ENCODE measurements around the gene NEUROD4. TPM values are rescaled to one million over a fixed set of nuclear protein-coding genes. Genes with fewer than 3 reads are reported as not detected.
A peak's percentile ranks its signal among the peaks of the same experiment; 100 is the strongest.

The NEUROD4 gene
- total RNA-seq, 2 donors from 2014 or later: not detected

GRCh38 chr12:55051197-55051947, 31.6 kb downstream of the NEUROD4 start:
- H3K36me3 Mint-ChIP-seq (ENCODE audit: insufficient read depth in 2 of 2): no peaks in the 10 kb centered on the region
- H3K4me3 Mint-ChIP-seq: no peak overlapping the region
- peaks cover 6% of the 10 kb centered on the region for H3K27me3 Mint-ChIP-seq (ENCODE audit: low read depth)
- ATAC-seq (replicated peaks in 1 of 2) (no peak), DNase-seq (no peak)
- no peaks in the 10 kb centered on the region for H3K9me3 Mint-ChIP-seq
- no peak overlapping the region for H3K27ac Mint-ChIP-seq
- no peaks in the 10 kb centered on the region for H3K4me1 Mint-ChIP-seq (ENCODE audit: low read depth)

- Mint-ChIP-seq H3K27me3 (ENCODE audit: low read depth) (peaks cover 11% of the 10 kb centered on the region), H3K9me3 (no peaks in the 10 kb centered on the region), H3K27ac (no peak overlapping the region), H3K4me3 (no peak overlapping the region), H3K4me1 (ENCODE audit: low read depth) (peaks cover 19% of the 10 kb centered on the region), H3K36me3 (ENCODE audit: insufficient read depth in 2 of 2) (no peaks in the 10 kb centered on the region)
- DNase-seq (no peak), ATAC-seq (replicated peaks in 1 of 2) (no peak)
These were observed 37.7 kb downstream of the NEUROD4 start for GRCh38 chr12:55057481-55057880.

DNA sequence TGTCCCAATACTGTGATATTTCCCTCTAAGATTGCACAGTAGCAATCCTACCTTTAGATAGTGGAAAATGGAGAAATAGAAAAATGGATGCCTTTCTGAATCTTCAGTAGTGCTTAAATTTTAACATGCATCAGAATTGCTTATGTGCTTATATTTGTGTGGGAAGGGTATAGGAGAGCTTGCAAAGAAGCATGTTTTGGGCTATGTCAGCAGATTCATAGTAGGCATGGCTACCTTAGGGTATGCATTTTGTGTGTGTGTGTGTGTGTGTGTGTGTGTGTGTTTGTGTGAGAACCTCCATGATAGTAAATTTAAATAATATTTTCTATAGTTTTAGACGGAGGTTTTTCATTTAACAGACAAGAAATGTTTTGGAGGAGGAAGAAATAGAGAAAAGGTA, 38.3 kb downstream of the NEUROD4 start:
- Mint-ChIP-seq H3K27me3 (ENCODE audit: low read depth) (peaks cover 11% of the 10 kb centered on the region), H3K36me3 (ENCODE audit: insufficient read depth in 2 of 2) (no peaks in the 10 kb centered on the region), H3K27ac (no peak overlapping the region), H3K4me1 (ENCODE audit: low read depth) (peaks cover 19% of the 10 kb centered on the region), H3K4me3 (no peak overlapping the region), H3K9me3 (no peaks in the 10 kb centered on the region)
- no peak for ATAC-seq (replicated peaks in 1 of 2)
- DNase-seq: no peak

DNA sequence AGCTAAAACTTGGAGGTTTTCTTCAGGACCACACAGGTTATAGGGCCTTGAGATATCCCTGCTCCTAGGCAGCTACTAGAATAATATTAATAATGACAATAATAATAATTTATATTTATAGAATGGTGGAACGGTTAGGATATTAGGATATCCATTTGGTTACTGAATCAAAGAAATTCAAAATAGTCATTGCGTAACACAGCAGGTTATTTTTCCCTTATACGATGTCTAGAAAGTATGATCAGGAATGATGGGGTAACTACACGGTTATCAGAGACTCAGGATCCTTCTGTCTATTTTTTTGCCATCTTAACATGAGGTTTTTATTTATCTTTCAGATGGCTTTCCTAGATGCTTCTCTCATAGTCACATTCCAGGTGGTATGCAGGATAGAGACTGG, 39.0 kb downstream of the NEUROD4 start:
- Mint-ChIP-seq H3K4me3 (no peak overlapping the region), H3K4me1 (ENCODE audit: low read depth) (peaks cover 19% of the 10 kb centered on the region), H3K9me3 (no peaks in the 10 kb centered on the region), H3K27me3 (ENCODE audit: low read depth) (peaks cover 11% of the 10 kb centered on the region), H3K36me3 (ENCODE audit: insufficient read depth in 2 of 2) (no peaks in the 10 kb centered on the region), H3K27ac (no peak overlapping the region)
- ATAC-seq (replicated peaks in 1 of 2): no peak
- DNase-seq: no peak

GRCh38 chr12:55060470-55060869, 40.7 kb downstream of the NEUROD4 start:
- H3K9me3 Mint-ChIP-seq: no peaks in the 10 kb centered on the region
- peaks cover 11% of the 10 kb centered on the region for H3K27me3 Mint-ChIP-seq (ENCODE audit: low read depth)
- H3K4me1 Mint-ChIP-seq (ENCODE audit: low read depth): peaks cover 19% of the 10 kb centered on the region
- H3K4me3 Mint-ChIP-seq: no peak overlapping the region
- ATAC-seq (replicated peaks in 1 of 2) (peak; percentile 100), DNase-seq (peak; percentile 51 to 64)
- no peaks in the 10 kb centered on the region for H3K36me3 Mint-ChIP-seq (ENCODE audit: insufficient read depth in 2 of 2)
- no peak overlapping the region for H3K27ac Mint-ChIP-seq

GRCh38 chr12:55061024-55061423, 41.2 kb downstream of the NEUROD4 start:
- no peak overlapping the region for H3K4me3 Mint-ChIP-seq
- H3K27me3 Mint-ChIP-seq (ENCODE audit: low read depth): peaks cover 9% of the 10 kb centered on the region
- DNase-seq (no peak), ATAC-seq (replicated peaks in 1 of 2) (no peak)
- H3K27ac Mint-ChIP-seq: peak overlapping the region; percentile 2
- H3K36me3 Mint-ChIP-seq (ENCODE audit: insufficient read depth in 2 of 2): no peaks in the 10 kb centered on the region
- no peaks in the 10 kb centered on the region for H3K9me3 Mint-ChIP-seq
- peaks cover 19% of the 10 kb centered on the region for H3K4me1 Mint-ChIP-seq (ENCODE audit: low read depth)

DNA sequence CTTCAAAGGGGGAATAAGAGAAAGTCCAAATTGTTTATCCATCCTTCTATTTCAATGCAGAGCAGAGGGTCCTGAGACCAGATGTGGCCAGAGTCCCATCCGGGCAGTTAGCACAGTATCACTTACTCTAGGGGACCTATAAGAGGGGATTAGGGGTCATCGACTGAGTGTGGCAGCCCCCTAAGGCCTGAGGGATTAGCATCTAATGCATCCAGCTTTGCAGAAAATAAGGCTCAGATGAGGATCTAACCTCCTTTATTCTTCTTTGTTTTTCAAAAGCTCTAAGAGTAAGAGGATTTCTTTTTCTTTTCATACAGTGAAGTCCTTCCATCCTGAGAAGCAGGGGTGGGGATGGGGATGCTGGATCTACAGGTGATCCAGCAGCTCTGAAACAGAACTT, 43.5 kb downstream of the NEUROD4 start:
- Mint-ChIP-seq H3K27ac (no peak overlapping the region), H3K4me3 (no peak overlapping the region), H3K36me3 (ENCODE audit: insufficient read depth in 2 of 2) (no peaks in the 10 kb centered on the region), H3K9me3 (no peaks in the 10 kb centered on the region), H3K4me1 (ENCODE audit: low read depth) (peaks cover 19% of the 10 kb centered on the region), H3K27me3 (ENCODE audit: low read depth) (peaks cover 5% of the 10 kb centered on the region)
- no peak for ATAC-seq (replicated peaks in 1 of 2)
- no peak for DNase-seq

DNA sequence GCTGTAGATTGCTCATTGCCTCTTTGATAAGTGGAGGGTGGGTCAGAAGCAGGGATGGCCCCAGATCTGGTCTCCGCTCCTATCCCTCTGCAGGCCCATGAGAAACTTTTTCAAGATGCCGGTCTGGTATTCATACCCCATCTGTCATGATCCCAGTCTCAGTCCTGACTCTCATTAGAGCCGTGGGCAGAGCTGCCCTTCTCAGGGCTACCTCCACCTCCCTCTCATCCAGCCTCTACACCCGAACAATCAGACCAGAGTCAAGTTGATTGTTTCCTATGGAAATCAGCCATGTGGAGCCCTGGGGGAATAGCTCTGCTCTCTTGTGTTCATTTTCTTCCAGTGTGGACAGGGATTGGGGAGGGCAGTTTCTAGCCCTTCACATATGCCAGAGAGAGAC, 45.8 kb downstream of the NEUROD4 start:
- Mint-ChIP-seq H3K9me3 (no peaks in the 10 kb centered on the region), H3K27ac (no peak overlapping the region), H3K4me1 (ENCODE audit: low read depth) (peaks cover 7% of the 10 kb centered on the region), H3K36me3 (ENCODE audit: insufficient read depth in 2 of 2) (no peaks in the 10 kb centered on the region), H3K27me3 (ENCODE audit: low read depth) (peaks cover 5% of the 10 kb centered on the region), H3K4me3 (no peak overlapping the region)
- ATAC-seq (replicated peaks in 1 of 2) (no peak), DNase-seq (no peak)

GRCh38 chr12:55067701-55068100, 47.9 kb downstream of the NEUROD4 start:
- ATAC-seq (replicated peaks in 1 of 2): no peak
- no peak overlapping the region for H3K4me3 Mint-ChIP-seq
- no peaks in the 10 kb centered on the region for H3K9me3 Mint-ChIP-seq
- H3K4me1 Mint-ChIP-seq (ENCODE audit: low read depth): peaks cover 9% of the 10 kb centered on the region
- H3K27ac Mint-ChIP-seq: no peak overlapping the region
- H3K27me3 Mint-ChIP-seq (ENCODE audit: low read depth): no peaks in the 10 kb centered on the region
- H3K36me3 Mint-ChIP-seq (ENCODE audit: insufficient read depth in 2 of 2): no peaks in the 10 kb centered on the region
- DNase-seq: no peak

- H3K9me3 Mint-ChIP-seq: no peaks in the 10 kb centered on the region
These were observed 48.7 kb downstream of the NEUROD4 start for GRCh38 chr12:55068416-55069010.

DNA sequence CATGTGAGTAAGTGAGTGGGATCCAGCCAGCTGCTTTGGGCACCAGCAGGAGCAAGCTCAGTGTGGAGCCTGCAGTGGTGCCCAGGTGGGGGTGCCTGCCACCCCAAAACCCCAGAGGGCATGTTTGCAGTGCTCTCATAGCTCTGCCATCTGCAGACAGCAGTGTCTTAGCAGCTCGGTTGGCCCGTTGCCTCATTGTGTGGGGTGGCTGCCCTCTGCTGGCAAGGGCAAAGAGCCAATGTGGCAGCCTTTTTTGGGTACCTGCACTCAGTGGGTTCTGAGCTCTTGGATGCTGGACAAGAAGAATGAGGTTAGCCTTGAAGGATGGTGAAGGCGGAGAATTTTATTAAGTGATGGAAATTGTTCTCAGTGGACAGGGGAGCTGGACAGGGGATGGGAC, 52.3 kb downstream of the NEUROD4 start:
- ATAC-seq (replicated peaks in 1 of 2) (peak; percentile 85 to 89), DNase-seq (peak; percentile 75 to 79)
- peaks cover 10% of the 10 kb centered on the region for H3K27me3 Mint-ChIP-seq (ENCODE audit: low read depth)
- H3K27ac Mint-ChIP-seq: no peak overlapping the region
- H3K4me1 Mint-ChIP-seq (ENCODE audit: low read depth): peaks cover 9% of the 10 kb centered on the region
- H3K4me3 Mint-ChIP-seq: no peak overlapping the region
- no peaks in the 10 kb centered on the region for H3K36me3 Mint-ChIP-seq (ENCODE audit: insufficient read depth in 2 of 2)
- no peaks in the 10 kb centered on the region for H3K9me3 Mint-ChIP-seq

More at GRCh38 chr12:55068416-55069010, 48.7 kb downstream of the NEUROD4 start:
- Mint-ChIP-seq H3K27ac (no peak overlapping the region), H3K4me3 (no peak overlapping the region), H3K36me3 (ENCODE audit: insufficient read depth in 2 of 2) (no peaks in the 10 kb centered on the region), H3K4me1 (ENCODE audit: low read depth) (peaks cover 9% of the 10 kb centered on the region), H3K27me3 (ENCODE audit: low read depth) (no peaks in the 10 kb centered on the region)
- DNase-seq (peak; percentile 4 to 17), ATAC-seq (replicated peaks in 1 of 2) (peak; percentile 46 to 65)

GRCh38 chr12:55073043-55074022, 53.6 kb downstream of the NEUROD4 start:
- Mint-ChIP-seq H3K4me3 (no peak overlapping the region), H3K4me1 (ENCODE audit: low read depth) (peaks cover 14% of the 10 kb centered on the region), H3K36me3 (ENCODE audit: insufficient read depth in 2 of 2) (no peaks in the 10 kb centered on the region), H3K9me3 (no peaks in the 10 kb centered on the region), H3K27me3 (ENCODE audit: low read depth) (peaks cover 10% of the 10 kb centered on the region), H3K27ac (no peak overlapping the region)
- ATAC-seq (replicated peaks in 1 of 2): peak; percentile 73 to 75
- DNase-seq: peak; percentile 78 to 80

GRCh38 chr12:55074806-55075205, 55.0 kb downstream of the NEUROD4 start:
- peaks cover 22% of the 10 kb centered on the region for H3K27me3 Mint-ChIP-seq (ENCODE audit: low read depth)
- H3K27ac Mint-ChIP-seq: no peak overlapping the region
- no peaks in the 10 kb centered on the region for H3K9me3 Mint-ChIP-seq
- peaks cover 16% of the 10 kb centered on the region for H3K4me1 Mint-ChIP-seq (ENCODE audit: low read depth)
- DNase-seq: no peak
- H3K4me3 Mint-ChIP-seq: no peak overlapping the region
- ATAC-seq (replicated peaks in 1 of 2): no peak
- no peaks in the 10 kb centered on the region for H3K36me3 Mint-ChIP-seq (ENCODE audit: insufficient read depth in 2 of 2)
